ENCODE results near the gene GRK5.
"Not testable (repeated sequence)": the region's sequence is repeated elsewhere in the genome, so short reads cannot be mapped to it uniquely, and the experiment has no call there.

GRK5 gene

DNA sequence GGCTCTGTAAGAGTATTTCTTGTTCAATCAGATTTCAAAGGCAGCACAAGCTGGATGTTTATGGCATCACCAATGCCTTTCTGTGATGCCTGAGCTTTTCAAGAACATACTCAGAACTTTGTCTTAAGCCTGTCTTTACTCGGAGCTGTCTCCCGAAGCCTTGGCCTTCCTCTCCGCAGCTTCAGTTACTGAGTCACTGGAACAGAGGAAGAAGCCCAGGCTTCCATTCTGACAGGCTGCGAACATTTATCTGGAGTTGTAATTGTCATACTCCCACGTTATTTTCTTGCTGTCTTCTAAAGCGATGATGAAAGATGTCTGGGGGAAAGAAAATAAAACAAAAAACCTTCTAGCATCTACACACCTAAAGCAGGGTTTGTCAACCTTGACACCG lies 43.9 kb downstream of the GRK5 start:
- DNase-seq (ENCODE audit: low spot score) = no peak

DNA sequence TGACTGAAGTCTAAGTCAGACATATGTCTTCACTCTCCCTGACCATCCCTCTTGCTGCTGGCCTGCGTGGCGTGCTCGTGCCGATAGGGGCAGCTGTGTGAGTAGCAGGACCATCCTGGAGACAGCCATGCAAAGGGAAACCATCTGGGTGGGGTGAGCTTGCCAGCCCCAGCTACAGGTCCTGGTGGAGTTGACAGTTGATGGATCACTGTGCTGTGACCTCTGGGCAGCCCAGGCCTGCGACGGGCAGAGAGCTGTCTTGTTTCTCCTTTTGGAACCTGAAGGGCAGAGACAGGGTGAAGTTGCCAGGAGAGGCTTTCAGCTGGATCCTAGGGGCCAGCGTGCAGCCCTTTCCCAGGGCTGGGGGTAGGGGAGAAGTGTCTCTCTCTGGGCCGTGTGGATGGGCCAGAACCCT lies 44.7 kb downstream of the GRK5 start:
- DNase-seq (ENCODE audit: low spot score) = no peak

DNA sequence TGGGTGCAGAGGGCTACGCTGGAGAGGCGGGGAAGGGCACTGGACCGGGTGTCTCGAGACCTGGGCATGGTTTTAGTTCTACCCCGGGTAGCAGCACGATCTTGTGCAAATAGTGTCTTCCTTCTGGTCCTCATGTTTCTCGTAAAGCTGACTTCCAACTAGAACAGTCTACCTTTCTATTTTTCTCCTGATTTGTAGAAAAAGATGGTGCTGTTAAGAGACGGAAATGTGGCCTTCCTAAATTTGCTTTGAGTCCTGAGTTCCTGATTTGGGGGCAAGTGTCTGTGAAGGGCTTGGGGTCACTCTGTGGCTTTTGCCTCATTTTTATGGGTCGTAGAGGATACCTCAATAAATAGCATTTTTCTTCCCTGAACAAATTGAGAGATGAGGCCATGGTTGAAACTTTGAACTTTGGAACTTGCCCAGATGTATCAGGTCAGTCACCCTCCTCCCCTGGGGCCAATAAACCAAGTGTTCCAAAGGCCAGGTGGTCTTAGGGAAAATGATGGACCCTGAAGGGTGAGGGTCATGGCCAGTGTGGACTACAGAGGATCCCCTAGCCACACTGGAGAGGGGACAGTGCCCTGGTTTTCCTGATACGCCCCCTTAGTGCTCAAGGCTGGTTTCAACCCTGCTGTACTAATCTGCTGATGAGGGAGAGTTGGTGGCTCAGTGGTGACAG lies 45.2 kb downstream of the GRK5 start:
- no peak for DNase-seq (ENCODE audit: low spot score)

DNA sequence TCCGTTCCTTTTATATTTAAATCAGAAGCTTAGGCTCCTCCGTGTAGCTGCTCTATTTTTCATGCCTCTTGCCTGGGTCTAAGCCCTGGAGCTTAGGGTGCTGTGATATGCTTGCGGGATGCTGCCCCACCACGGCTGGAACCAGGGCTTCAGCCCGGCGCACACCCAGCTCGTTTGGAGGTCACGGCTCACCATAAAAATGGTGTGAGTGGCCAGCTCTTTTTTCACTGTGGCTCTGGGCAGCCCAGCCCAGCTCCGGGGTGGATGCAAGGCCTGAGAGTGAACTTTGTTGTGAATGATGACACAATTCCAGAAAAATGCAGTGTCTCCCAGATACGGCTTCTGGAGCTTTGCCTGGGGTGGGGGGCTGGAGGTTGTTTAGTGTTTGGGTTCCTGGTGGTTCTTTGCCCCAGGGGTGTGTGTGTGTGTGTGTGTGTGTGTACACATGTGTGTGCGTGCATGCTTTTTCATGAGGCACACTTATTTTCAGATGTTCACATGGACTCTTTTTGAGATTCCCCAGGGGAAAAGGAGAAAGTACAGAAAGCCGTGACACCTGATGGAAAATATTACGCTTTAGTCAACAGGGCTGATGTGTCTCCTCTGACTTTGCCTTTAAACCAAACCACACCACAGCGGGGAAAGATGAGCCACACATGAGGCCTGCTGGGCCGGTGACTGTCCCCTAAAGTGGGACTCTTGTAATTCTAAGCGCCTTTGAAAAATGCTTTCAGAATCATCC lies 46.2 kb downstream of the GRK5 start:
- DNase-seq (ENCODE audit: low spot score) = peak; percentile 16

DNA sequence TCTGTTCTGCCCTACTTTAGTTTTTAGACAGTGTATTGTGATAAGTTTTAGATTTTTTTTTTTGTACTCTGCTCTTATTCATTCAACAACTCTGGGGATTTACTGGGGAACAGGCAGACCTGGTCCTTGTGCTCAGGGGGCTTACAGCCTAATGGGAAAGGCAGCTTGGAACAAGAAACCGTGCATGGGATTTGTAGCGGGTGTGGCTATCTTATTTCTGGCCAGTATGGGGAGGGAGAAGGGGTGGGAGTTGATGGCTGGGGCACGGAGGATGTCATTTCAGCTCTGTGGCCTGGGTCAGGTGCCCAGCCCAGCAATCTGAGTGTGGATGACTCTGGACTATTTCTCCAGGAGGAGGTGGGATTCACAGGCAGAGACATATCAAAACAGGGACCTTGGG lies 47.0 kb downstream of the GRK5 start:
- DNase-seq (ENCODE audit: low spot score) = no peak

DNA sequence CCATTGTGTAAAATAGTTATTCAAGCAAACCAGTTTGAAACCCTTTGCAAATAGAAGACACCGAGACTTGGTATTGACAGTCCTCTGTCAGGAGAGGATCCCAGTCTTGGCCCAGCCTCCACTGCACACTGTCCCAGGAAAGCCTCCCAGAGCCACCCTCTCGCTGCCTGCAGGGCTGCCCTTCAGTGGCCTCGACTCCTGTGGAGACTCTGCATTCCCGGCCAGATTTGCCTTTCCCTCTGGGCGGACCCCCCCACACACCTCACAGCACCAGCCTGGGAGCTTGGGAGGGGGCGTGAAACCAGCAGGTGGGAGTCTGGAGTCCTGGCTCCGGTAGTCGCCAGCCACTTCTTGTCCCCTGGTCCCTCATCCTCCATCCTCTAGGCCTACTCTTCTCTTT lies 48.7 kb downstream of the GRK5 start:
- no peak for DNase-seq (ENCODE audit: low spot score)

DNA sequence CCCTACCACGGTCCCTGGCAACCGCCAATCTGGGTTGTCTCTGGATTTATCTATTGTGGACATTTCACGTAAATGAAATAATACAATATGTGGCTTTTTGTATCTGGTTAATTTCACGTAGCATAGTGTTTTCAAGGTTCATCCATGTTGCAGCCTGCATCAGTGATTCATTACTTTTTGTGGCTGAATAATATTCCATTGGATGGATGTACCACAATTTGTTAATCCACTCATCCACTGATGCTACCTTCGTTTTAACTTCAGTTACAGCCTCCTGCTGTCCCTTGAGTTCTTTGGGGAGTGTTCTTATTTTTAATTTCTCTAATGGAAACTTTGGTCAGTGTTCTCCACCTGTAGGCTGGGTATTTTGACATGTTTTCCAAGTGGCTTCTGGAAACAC lies 49.5 kb downstream of the GRK5 start:
- no peak for DNase-seq (ENCODE audit: low spot score)

DNA sequence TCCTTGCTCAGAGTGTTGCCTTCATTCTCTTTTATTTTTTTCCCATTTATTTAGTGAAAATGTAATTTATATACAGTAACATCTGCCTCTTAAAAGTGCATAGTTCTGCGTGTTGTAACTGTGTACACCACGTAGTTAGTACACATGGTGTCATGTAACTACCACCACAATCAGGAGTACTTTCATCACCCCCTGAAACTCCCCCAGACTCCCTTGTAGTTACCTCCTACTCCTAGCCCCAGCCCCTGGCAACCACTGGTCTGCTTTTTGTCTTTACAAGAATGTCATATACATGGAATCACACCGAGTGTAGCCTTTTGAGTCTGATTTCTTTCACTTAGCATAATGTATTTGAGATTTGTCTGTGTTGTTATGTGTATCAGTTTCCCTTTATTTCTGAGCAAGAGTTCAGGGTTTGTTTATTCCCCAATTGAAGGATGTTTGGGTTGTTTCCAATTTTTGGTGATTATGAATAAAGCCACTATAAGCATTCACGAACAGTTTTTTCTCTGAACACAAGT lies 50.6 kb downstream of the GRK5 start:
- DNase-seq (ENCODE audit: low spot score) = no peak

DNA sequence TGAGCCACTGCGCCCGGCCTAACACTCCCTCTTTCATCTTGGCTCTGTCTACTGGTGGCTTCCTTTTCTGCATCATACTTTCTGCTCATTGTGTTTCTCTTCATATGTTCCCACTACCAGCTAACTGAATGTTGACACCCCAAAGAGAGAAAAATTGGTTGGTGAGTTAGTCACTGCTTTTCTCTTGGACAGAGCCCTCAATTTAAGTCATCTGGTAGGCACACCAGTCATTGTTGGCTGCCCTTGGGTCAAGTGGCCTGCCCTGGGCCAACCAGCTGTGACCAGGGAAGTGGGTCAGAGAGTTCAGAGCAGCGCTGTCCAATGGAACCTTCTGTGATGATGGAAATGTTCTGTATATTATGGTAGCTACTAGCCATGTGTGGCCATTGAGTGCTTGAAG lies 52.0 kb downstream of the GRK5 start:
- no peak for DNase-seq (ENCODE audit: low spot score)

DNA sequence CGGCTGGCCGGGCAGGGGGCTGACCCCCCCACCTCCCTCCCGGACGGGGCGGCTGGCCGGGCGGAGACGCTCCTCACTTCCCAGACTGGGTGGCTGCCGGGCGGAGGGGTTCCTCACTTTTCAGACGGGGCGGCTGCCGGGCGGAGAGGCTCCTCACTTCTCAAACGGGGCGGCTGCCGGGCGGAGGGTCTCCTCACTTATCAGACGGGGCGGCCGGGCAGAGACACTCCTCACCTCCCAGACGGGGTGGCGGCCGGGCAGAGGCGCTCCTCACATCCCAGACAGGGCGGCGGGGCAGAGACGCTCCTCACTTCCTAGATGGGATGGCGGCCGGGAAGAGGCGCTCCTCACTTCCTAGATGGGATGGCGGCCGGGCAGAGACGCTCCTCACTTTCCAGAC lies 53.6 kb downstream of the GRK5 start:
- not testable (repeated sequence) for DNase-seq (ENCODE audit: low spot score)

DNA sequence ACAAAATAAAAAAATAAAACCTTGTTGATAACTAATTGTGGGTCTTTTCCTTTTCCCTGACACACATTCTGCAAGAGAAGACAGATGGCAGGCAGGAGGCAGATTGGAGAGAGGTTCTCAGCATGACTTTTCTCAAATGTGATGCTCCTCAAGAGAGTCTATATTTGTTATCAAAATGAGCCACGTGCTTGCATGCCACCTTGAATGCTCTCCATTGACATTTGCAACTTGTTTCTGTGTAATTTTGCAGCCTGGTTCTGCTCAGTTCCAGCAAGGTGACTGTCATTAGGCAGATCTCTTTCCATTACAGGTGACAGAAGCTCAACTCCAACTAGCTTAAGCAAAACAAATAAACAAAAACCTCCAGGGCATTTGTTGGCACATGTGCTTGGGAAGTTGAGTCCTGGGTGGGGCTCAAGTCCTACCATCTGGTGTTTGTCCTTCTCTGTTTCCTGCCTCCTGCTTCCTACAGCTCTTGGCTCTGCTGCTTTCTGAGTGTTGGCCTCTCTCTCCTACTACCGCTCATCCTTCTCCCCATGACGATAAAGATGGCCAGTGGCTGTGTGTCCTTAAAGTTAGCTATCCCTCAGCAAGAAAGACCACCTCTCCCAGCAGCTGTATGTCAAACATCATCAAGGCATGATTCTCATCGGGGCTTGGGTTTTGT lies 56.7 kb downstream of the GRK5 start:
- no peak for DNase-seq (ENCODE audit: low spot score)

DNA sequence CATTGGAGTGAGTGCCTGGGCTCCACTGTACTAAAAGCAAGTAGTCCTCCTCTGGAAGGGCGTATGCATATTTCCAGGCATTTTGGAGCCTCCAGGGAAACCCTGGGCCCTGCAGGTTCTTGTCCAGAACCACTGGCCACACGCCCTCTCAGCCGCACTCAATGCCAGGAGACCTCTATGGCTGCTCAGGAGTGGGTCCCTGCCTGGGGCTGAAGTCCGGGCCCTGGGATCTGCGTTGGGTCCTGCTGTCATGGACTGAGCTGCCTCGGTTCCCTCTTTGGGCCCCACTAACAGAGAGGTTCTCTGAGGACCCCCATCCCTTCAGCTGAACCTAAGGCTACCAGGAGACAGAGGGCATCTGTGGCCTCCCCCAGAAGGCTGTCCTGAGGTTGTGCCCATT lies 58.3 kb downstream of the GRK5 start:
- DNase-seq (ENCODE audit: low spot score) = no peak

DNA sequence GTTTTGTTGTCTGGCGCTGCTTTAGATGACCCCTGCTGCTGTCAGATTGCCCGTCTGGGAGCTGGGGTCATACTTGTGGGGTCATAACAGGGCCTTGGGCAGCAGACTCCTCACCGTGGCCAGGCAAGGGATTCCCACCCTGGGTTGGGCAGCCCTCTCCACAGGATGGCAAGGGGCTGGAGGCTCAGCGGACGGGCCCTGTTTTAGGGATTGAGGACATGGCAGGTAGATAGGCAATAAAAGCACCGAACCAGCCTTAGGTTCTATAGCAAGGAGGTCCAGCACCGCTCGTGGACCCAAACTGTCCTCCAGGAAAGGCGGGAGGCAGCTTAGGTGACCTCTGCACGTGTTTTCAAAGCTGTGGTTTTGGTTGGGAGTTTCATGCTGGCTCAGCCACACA lies 60.0 kb downstream of the GRK5 start:
- DNase-seq (ENCODE audit: low spot score) = no peak

DNA sequence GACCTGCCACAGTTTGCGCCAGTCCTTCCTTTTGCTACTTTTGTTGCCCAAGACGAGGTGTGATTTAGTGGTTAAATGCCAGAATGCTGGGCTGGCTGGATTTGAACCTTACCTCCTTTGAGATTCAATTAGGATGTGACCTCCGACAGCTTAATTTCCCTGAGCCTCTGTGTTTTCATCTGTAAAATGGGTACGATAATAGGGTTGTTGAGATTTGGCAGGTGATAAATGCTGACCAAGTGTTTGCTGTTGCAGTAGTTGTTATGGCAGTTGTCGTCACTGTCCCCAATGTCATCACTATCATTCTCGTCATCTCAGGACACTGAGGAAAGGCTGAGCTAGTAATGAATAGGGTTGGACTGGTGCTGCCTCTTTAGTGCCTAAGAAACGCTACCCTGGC lies 61.1 kb downstream of the GRK5 start:
- DNase-seq (ENCODE audit: low spot score) = no peak

DNA sequence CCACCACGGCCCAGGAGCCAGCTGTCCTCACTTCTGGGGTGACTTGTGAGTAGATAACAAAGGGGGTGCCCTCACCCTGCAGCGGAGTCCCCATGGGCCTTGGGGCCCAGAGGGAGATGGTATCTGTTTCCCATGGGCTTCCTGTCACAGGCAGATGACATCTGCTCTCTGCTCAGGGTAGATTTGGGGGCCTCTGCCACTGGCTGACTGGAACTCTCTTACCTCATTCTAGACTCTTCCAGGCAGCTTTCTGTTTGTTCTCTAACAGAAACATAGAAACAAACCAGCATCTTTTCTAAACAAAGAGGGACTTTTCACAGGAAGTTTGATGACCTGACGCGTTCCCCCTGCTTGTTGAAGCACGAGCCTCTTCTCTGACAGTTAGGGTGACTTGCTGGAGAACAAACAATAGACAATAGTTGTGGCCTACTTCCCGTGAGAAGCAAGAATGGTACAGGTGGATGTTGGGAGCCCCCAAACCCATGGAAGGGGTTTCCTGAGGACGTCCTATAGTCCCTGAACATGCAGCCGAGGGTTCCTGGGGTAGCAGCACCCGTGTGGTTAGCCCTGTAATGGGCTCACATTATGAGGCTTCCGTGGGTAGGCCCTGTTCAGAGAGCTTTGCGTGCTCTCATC lies 61.6 kb downstream of the GRK5 start:
- no peak for DNase-seq (ENCODE audit: low spot score)

DNA sequence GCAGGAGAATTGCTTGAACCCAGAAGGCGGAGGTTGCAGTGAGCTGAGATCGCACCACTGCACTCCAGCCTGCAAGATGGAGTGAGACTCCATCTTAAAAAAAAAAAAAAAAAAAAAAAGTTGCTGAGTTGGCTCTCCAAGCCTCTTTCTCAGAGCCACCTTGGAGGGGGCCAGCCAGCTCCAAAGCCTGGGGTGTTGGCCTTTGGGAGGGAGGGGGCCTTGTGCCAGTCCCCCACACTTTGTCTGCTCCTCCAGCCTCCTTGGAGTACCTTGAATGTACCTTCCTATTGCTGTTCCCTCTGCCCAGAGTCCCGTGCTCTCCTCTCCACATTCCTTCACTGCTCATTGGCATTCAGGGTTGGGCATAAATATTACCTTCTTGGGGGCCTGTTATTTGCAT lies 62.4 kb downstream of the GRK5 start:
- no peak for DNase-seq (ENCODE audit: low spot score)

DNA sequence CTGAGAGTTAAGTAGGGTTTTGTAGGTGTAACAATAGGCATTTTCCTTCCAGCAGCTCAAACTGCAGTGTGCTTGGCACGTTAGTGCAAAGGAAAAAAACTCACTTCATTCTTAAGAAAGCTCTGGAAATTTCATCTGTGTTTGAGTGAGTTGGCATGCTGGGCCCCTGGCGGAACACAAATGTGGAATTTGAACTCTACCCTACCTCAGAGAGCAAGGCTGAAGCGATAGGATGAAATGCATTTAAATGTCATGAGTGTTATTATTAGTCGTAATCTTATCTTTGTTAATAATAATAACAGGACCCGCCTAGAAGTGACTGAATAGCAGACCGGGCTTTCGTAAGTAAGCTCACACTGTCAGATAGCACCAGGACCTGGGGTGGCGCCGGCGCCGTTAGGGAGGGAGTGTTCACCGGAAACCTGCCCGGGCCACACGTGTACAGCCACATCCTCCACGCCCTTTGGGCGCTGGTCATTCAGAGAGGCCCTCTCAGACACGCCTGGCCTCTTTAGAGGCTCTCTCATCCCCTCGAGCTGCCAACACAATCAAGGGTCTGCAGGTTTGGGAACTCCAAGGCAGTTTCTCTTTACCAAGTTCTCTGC lies 63.5 kb downstream of the GRK5 start:
- no peak for DNase-seq (ENCODE audit: low spot score)

DNA sequence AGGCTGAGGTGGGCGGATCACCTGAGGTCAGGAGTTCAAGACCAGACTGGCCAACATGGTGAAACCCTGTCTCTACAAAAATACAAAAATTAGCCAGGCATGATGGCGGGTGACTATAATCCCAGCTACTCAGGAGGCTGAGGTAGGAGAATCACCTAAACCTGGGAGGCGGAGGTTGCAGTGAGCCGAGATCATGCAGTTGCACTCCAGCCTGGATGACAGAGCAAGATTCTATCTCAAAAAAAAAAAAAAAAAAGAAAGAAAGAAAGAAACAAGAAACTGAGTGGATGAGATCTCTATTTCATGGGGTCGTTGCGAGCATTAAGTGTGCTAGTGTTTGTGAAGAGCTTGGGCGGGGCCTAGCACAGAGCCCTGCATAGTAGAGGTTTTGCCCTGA lies 65.0 kb downstream of the GRK5 start:
- not testable (repeated sequence) for DNase-seq (ENCODE audit: low spot score)

DNA sequence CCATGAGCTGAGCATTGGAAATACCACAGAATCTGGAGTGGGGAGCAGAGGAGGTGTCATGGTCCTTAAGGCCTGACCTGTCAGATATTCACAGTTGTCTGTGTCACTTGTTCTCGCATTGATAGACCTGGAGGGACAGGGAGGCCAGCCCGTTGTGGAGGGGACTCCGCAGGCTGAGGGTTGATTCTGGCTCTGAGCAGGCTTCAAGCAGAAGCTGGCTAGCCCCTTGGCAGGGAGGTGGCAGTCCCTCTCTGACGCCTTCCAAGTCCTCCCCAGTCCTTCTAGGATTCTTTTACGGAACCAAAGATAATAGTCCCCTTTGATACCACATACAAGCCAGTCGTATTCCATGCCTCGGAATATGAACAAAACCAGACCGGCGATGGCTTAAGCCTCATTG lies 65.4 kb downstream of the GRK5 start:
- DNase-seq (ENCODE audit: low spot score) = no peak

DNA sequence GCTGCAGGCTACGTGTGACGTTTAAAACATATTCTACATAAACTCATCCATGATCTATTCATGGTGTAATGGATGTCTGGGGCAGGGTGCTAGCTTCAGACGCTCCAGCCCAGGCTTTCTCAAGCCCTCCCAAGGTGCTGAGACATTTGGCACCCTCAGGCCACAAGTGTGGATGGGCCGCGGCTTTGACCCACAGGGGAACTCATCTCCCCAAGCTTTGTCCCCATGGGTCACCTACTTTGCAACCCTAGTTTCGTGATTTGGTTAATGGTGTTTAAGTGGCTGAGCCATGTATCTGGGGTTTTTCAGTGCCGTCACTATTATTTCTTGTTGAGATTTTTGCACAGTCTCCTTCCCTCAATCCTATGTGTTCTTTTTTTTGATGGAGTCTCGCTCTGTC lies 66.0 kb downstream of the GRK5 start:
- DNase-seq (ENCODE audit: low spot score) = no peak

DNA sequence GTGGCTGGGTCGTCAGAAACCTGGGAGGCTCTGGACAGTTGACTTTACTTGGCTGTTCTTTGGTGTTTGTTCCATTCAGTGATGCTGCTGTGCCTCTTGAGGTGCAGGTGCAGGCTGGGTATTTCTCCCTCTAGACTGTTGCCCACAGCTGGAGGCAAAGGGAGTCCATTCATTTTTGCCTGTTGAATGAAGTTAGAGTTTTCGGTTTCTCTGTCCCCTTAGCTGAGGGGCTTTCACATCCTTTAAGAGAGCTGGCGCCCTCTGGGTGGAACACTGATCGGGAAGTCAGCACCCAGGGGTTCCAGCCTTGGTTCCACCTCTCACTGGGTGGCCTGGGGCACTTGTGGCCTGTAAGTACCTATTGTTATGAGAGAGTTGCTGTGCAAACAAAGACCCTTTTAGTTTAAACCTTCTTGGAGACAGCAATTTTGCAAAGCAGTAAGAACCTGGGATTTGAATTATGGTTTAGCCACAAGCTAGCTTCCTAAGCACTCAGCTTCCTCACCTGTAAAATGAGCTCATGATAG lies 67.2 kb downstream of the GRK5 start:
- no peak for DNase-seq (ENCODE audit: low spot score)

DNA sequence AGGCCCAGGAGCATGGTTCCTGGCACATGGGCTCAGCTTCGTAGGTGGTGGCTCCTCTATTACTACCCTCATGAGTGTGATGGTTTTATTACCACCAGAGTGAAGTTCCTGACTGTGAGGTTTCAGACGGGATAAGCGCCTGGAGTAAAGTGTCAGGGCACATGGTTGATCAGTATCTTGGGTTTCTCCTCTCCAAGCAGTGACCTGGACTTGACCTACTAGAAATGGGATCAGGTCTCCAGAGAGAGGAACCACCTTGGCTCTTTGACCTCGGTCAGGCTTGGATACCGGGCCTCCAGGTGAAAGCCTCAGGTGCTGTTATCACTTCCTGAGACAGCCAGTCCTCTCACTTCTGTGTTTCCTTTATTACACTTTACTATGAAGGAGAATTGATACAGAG lies 67.7 kb downstream of the GRK5 start:
- DNase-seq (ENCODE audit: low spot score) = no peak
